Smooth muscle cell (in vitro differentiated cells): ENCODE results near the gene GLG1. TPM values are rescaled to one million over a fixed set of nuclear protein-coding genes. Genes with fewer than 3 reads are reported as not detected.

Source experiments
- DNase-seq: peaks from one replicate; lab custom pipeline; 2025; ENCODE audit not compliant: unreplicated experiment; lab: John Stamatoyannopoulos, UW
- H2AFZ ChIP-seq: fragments of 200-600 bp; sonication (generic); 2 replicates; pipeline ENCODE4 v1.6.0; 2016; ENCODE audit warnings: antibody characterized with exemption, low read depth, mild to moderate bottlenecking
- H3F3A ChIP-seq: fragments of 200-600 bp; sonication (generic); 2 replicates; pipeline ENCODE4 v1.6.0; 2017; ENCODE audit warnings: antibody characterized with exemption, low read depth
- H3K27ac ChIP-seq: fragments of 200-600 bp; sonication (generic); 2 replicates; pipeline ENCODE4 v1.5.1; 2016; ENCODE audit warnings: low read depth, mild to moderate bottlenecking
- H3K27me3 ChIP-seq: fragments of 200-600 bp; sonication (generic); 2 replicates; pipeline ENCODE4 v1.6.1; 2016; ENCODE audit warnings: low read depth, mild to moderate bottlenecking
- H3K36me3 ChIP-seq: fragments of 200-600 bp; sonication (generic); 2 replicates; pipeline ENCODE4 v1.5.1; 2016; ENCODE audit warnings: low read depth
- H3K4me1 ChIP-seq: fragments of 200-600 bp; sonication (generic); 2 replicates; pipeline ENCODE4 v1.5.1; 2016; ENCODE audit warnings: low read depth
- H3K4me2 ChIP-seq: fragments of 200-600 bp; sonication (generic); 2 replicates; pipeline ENCODE4 v1.6.0; 2016; ENCODE audit warnings: mild to moderate bottlenecking
- H3K4me3 ChIP-seq: fragments of 200-600 bp; sonication (generic); 2 replicates; pipeline ENCODE4 v1.5.1; 2016; ENCODE audit warnings: mild to moderate bottlenecking
- H3K79me2 ChIP-seq: fragments of 200-600 bp; sonication (generic); 2 replicates; pipeline ENCODE4 v1.6.0; 2016; ENCODE audit warnings: low read depth, mild to moderate bottlenecking
- H3K9ac ChIP-seq: fragments of 200-600 bp; sonication (generic); 2 replicates; pipeline ENCODE4 v1.6.0; 2016; ENCODE audit warnings: low read depth
- H3K9me3 ChIP-seq: fragments of 200-600 bp; sonication (generic); replicated peaks from 2 replicates; pipeline ENCODE4 v1.5.1; 2016; ENCODE audit warnings: low read depth
- H4K20me1 ChIP-seq: fragments of 200-600 bp; sonication (generic); 2 replicates; pipeline ENCODE4 v1.6.0; 2016; ENCODE audit warnings: low read depth
- WGBS: methylation state at CpG from one replicate; pipeline ENCODE4 v1.1.7; 2016; ENCODE audit warnings: low lambda C conversion rate; 5-methylcytosine and 5-hydroxymethylcytosine counted together
- polyA plus RNA-seq: library from polyadenylated mRNA; unstranded; fragments of >200 nt; fragmentation: Nextera tagmentation; extraction: Ambion mirVana; gene quantifications from 2 replicates; pipeline ENCODE4 v1.2.1, GENCODE V29; 2016
- total RNA-seq: library from RNA; depleted of rRNA; stranded (reverse); fragments of >200 nt; gene quantifications from 2 replicates; pipeline ENCODE4 v1.2.3, GENCODE V29; 2014
- TF ChIP-seq, protein P1 (sequence below): fragments of 200-600 bp; sonication (generic); IDR thresholded peaks from 2 replicates; pipeline ENCODE4 v1.5.1; 2017; ENCODE audit warnings: borderline replicate concordance, mild to moderate bottlenecking, antibody characterized with exemption; ENCODE audit not compliant: insufficient read depth, poor library complexity, severe bottlenecking

The GLG1 gene
- total and polyA plus RNA-seq, 2 experiments from 2014 or later: 131 to 140 TPM

DNA sequence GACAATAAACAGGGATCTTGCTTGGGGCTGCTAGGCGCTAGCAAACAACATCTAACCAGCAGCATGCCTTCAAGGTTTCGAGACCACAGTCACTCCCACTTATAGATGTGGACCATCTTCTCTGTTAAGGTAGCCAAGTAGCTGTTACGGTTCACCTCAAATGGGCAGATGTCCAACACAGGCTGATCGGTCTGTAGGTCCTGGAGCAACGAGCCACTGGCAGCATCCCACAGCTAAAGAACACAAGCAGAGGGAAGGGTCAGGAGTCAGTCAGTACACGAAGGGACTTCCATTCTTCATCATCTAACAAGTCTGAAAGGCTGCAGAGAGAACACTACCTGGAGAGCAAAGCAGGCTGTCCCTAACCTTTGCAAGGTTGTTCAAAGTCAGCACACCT is 16.9 kb upstream of the GLG1 start:
- H3K9me3 ChIP-seq: no peaks in the 10 kb centered on the region
- H3K4me2 ChIP-seq: no peak overlapping the region
- no peaks in the 10 kb centered on the region for H3K27me3 ChIP-seq
- H3K4me1 ChIP-seq: no peaks in the 10 kb centered on the region
- H3K36me3 ChIP-seq: peaks cover 17% of the 10 kb centered on the region
- H3K27ac ChIP-seq: no peak overlapping the region
- TF ChIP-seq, protein P1, sequence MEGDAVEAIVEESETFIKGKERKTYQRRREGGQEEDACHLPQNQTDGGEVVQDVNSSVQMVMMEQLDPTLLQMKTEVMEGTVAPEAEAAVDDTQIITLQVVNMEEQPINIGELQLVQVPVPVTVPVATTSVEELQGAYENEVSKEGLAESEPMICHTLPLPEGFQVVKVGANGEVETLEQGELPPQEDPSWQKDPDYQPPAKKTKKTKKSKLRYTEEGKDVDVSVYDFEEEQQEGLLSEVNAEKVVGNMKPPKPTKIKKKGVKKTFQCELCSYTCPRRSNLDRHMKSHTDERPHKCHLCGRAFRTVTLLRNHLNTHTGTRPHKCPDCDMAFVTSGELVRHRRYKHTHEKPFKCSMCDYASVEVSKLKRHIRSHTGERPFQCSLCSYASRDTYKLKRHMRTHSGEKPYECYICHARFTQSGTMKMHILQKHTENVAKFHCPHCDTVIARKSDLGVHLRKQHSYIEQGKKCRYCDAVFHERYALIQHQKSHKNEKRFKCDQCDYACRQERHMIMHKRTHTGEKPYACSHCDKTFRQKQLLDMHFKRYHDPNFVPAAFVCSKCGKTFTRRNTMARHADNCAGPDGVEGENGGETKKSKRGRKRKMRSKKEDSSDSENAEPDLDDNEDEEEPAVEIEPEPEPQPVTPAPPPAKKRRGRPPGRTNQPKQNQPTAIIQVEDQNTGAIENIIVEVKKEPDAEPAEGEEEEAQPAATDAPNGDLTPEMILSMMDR: no peak
- WGBS: 92% methylated on average over 6 of the region's 6 CpGs
- DNase-seq: no peak
- H3F3A ChIP-seq: no peaks in the 10 kb centered on the region
- no peak overlapping the region for H3K9ac ChIP-seq
- no peaks in the 10 kb centered on the region for H3K79me2 ChIP-seq
- H2AFZ ChIP-seq: no peak overlapping the region
- H4K20me1 ChIP-seq: peaks cover 15% of the 10 kb centered on the region
- H3K4me3 ChIP-seq: no peak overlapping the region

DNA sequence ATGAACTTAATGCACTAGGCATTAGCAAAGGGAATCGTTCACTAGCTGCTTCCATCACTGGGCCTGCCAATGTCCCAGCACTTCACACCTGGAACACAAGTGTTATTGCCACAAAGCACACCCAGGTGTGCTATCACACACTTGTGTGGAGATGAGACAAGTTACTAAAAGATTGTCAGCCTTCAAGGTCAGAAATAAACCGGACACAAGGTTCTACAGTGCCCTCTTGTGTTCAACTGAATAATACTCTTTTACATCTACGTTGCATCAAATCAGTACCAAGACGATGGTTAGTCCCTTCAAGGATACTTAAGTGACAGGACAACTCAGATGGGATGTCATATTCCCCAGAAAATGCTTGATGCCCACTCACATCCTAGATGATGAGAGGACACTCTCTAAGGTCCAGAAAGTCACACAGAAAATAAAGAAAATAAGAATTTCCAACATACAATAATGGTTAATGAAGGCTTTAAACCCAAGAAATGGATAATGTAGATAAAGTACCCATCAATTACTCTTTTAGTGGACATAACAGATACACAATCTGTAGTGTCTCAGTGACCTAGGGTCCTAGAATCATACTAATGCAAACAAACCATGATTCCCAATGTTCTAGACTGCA is 16.4 kb upstream of the GLG1 start:
- TF ChIP-seq, protein P1: peak; percentile 55
- Histone ChIP-seq H3K27ac (no peak overlapping the region), H2AFZ (no peak overlapping the region), H3K4me3 (no peak overlapping the region), H3K36me3 (peaks cover 14% of the 10 kb centered on the region), H3K9ac (no peak overlapping the region), H3K27me3 (no peaks in the 10 kb centered on the region), H3K79me2 (no peaks in the 10 kb centered on the region), H3K4me2 (no peak overlapping the region), H3F3A (no peaks in the 10 kb centered on the region), H3K4me1 (no peaks in the 10 kb centered on the region), H3K9me3 (no peaks in the 10 kb centered on the region), H4K20me1 (peaks cover 15% of the 10 kb centered on the region)
- WGBS: 60% methylated on average over 4 of the region's 4 CpGs
- DNase-seq: no peak

DNA sequence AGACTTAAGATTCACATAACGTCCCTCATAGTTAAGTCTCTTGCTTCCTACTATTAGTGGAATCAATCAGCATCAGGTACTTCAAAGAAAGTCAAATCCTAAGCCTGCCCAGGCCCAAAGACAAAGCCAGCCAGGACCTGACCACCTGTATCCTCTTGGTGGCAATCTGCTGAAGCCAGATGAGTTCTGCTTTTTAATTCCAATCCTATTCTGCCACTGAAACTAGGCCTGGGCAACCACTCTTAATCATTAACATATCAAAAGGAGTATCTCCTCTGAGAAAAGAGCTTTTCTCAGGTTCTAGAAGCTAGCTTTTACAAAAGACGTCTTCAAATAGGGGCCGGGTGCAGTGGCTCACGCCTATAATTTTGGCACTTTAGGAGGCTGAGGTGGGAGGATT is 15.1 kb upstream of the GLG1 start:
- WGBS: 95% methylated on average over 4 of the region's 4 CpGs
- peaks cover 15% of the 10 kb centered on the region for H4K20me1 ChIP-seq
- no peak overlapping the region for H3K4me2 ChIP-seq
- no peaks in the 10 kb centered on the region for H3K79me2 ChIP-seq
- H3K27ac ChIP-seq: no peak overlapping the region
- peaks cover 14% of the 10 kb centered on the region for H3K36me3 ChIP-seq
- H3K9ac ChIP-seq: no peak overlapping the region
- no peaks in the 10 kb centered on the region for H3K27me3 ChIP-seq
- no peaks in the 10 kb centered on the region for H3K9me3 ChIP-seq
- H3K4me1 ChIP-seq: no peaks in the 10 kb centered on the region
- H3K4me3 ChIP-seq: no peak overlapping the region
- H2AFZ ChIP-seq: no peak overlapping the region
- TF ChIP-seq, protein P1: no peak
- no peak for DNase-seq
- no peaks in the 10 kb centered on the region for H3F3A ChIP-seq

DNA sequence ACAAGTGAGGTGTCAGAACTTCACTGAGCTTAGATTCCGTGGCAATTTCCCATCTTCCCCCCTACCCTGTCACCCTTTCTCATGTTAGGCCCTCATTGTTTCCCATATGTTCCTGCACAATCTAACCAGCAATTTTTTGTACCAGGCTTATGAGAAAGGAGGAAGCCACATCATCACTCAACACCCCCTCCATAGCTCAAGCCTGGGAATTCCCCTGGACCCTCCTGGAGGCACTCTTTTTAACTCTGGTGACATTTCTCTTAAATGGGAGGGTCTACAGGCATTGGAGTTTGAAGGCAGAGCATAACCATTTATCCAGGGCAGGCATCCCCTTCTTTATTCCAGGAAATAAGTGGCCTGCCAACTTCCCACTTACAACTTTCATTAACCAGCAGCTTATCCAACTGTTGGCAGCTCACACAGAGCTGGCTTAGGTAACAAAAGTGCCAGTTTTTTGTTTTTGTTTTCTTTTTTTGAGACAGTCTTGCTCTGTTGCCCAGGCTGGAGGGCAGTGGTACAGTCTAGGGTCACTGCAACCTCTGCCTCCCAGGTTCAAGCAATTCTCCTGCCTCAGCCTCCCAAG is 10.4 kb upstream of the GLG1 start:
- no peak overlapping the region for H3K9ac ChIP-seq
- TF ChIP-seq, protein P1: no peak
- peaks cover 4% of the 10 kb centered on the region for H3K36me3 ChIP-seq
- H3K27ac ChIP-seq: no peak overlapping the region
- H3K9me3 ChIP-seq: no peaks in the 10 kb centered on the region
- no peak for DNase-seq
- 87% methylated on average over 1 of the region's 1 CpG for WGBS
- no peaks in the 10 kb centered on the region for H3F3A ChIP-seq
- H4K20me1 ChIP-seq: peaks cover 2% of the 10 kb centered on the region
- no peaks in the 10 kb centered on the region for H3K27me3 ChIP-seq
- H3K4me2 ChIP-seq: no peak overlapping the region
- no peak overlapping the region for H2AFZ ChIP-seq
- H3K79me2 ChIP-seq: no peaks in the 10 kb centered on the region
- H3K4me1 ChIP-seq: no peaks in the 10 kb centered on the region
- H3K4me3 ChIP-seq: no peak overlapping the region
